IMR-90 (cell line): Measurements from ENCODE around the gene CTRB2. TPM values are rescaled to one million over a fixed set of nuclear protein-coding genes. Genes with fewer than 3 reads are reported as not detected.
A peak's percentile ranks its signal among the peaks of the same experiment; 100 is the strongest.

Experiments used
- ATAC-seq: fragments of 200-7000 bp; cut with Tn5 transposase; 2 replicates; pipeline ENCODE4 v1.9.1; 2020; ENCODE audit warnings: low read depth, mild to moderate bottlenecking, moderate library complexity
- BruUV-seq: library from RNA; stranded (reverse); fragments of 400-500 nt; replicated peaks from 2 replicates; lab custom pipeline; 2021; lab: Mats Ljungman, UMichigan
- CTCF ChIA-PET: fragments of 300-600 bp; formaldehyde crosslinking; extraction: SDS; loops from one replicate; lab custom pipeline; 2021; ENCODE audit warnings: antibody characterized with exemption; lab: Yijun Ruan, JAX
- POLR2A ChIA-PET: fragments of 300-600 bp; sonication (Branson Sonifier 250); formaldehyde crosslinking; loops from one replicate; lab custom pipeline; 2022; ENCODE audit warnings: antibody characterized with exemption; ENCODE audit not compliant: unreplicated experiment; lab: Charles Lee
- DNase-seq: peaks from one replicate; pipeline ENCODE4 v3.0.0; 2013
- H2AFZ ChIP-seq: replicated peaks from 2 replicates; pipeline ENCODE3; 2013; ENCODE audit warnings: low read length, mild to moderate bottlenecking; ENCODE audit not compliant: poor library complexity
- H2AK5ac ChIP-seq: 2 replicates; pipeline ENCODE4 v1.6.1; 2013; ENCODE audit warnings: low read depth, low read length, inconsistent platforms
- H2AK9ac ChIP-seq: replicated peaks from 2 replicates; pipeline ENCODE3; 2013; ENCODE audit warnings: mild to moderate bottlenecking, low read depth, low read length, moderate library complexity; ENCODE audit not compliant: poor library complexity
- H2BK120ac ChIP-seq: 2 replicates; pipeline ENCODE4 v1.6.1; 2013; ENCODE audit warnings: low read depth, low read length, inconsistent platforms
- H2BK15ac ChIP-seq: 3 replicates; pipeline ENCODE4 v1.6.1; 2013; ENCODE audit warnings: low read depth, low read length, inconsistent platforms
- H2BK20ac ChIP-seq: 2 replicates; pipeline ENCODE4 v1.6.1; 2013; ENCODE audit warnings: low read depth, mild to moderate bottlenecking, inconsistent platforms, low read length, moderate library complexity
- H2BK5ac ChIP-seq: 2 replicates; pipeline ENCODE4 v1.6.1; 2013; ENCODE audit warnings: mild to moderate bottlenecking, low read depth, low read length, inconsistent platforms; ENCODE audit not compliant: poor library complexity, severe bottlenecking
- H3K14ac ChIP-seq: replicated peaks from 2 replicates; pipeline ENCODE4 v1.6.1; 2013; ENCODE audit warnings: low read depth, low read length, inconsistent platforms
- H3K18ac ChIP-seq: 2 replicates; pipeline ENCODE4 v1.6.1; 2013; ENCODE audit warnings: low read depth, low read length, control low read depth
- H3K23ac ChIP-seq: 2 replicates; pipeline ENCODE4 v1.6.1; 2013; ENCODE audit warnings: low read depth, low read length, inconsistent platforms
- H3K27ac ChIP-seq: 2 replicates; pipeline ENCODE4 v1.5.1; 2013; ENCODE audit warnings: mild to moderate bottlenecking, control low read depth, low read length; ENCODE audit not compliant: insufficient read depth
- H3K27me3 ChIP-seq: 2 replicates; pipeline ENCODE4 v1.6.1; 2013; ENCODE audit warnings: low read length; ENCODE audit not compliant: control insufficient read depth, insufficient read depth
- H3K36me3 ChIP-seq: 2 replicates; pipeline ENCODE4 v1.6.1; 2013; ENCODE audit warnings: low read length, mixed read lengths; ENCODE audit not compliant: control insufficient read depth, insufficient read depth
- H3K4ac ChIP-seq: 2 replicates; pipeline ENCODE4 v1.6.1; 2013; ENCODE audit warnings: low read depth, low read length, inconsistent platforms
- H3K4me1 ChIP-seq: 2 replicates; pipeline ENCODE4 v1.6.1; 2013; ENCODE audit warnings: low read length, mixed read lengths; ENCODE audit not compliant: control insufficient read depth, insufficient read depth
- H3K4me2 ChIP-seq: 2 replicates; pipeline ENCODE4 v1.6.1; 2013; ENCODE audit warnings: low read depth, mild to moderate bottlenecking, control low read depth, low read length, moderate library complexity
- H3K4me3 ChIP-seq: 2 replicates; pipeline ENCODE4 v1.5.1; 2013; ENCODE audit warnings: low read depth, mild to moderate bottlenecking, control low read depth, low read length, moderate library complexity; ENCODE audit not compliant: insufficient read depth
- H3K56ac ChIP-seq: 2 replicates; pipeline ENCODE4 v1.6.1; 2013; ENCODE audit warnings: low read length, inconsistent platforms; ENCODE audit not compliant: insufficient read depth; ENCODE audit errors: extremely low read depth
- H3K79me1 ChIP-seq, 2 experiments: 2 replicates each; pipeline ENCODE4 v1.6.1; 2013; ENCODE audit warnings: low read length in 2 of 2, inconsistent platforms in 1 of 2, low read depth in 1 of 2
- H3K9ac ChIP-seq: 2 replicates; pipeline ENCODE4 v1.6.1; 2013; ENCODE audit warnings: low read depth, low read length, control low read depth
- H3K9me1 ChIP-seq: 2 replicates; pipeline ENCODE4 v1.6.1; 2013; ENCODE audit warnings: low read length, inconsistent platforms; ENCODE audit not compliant: insufficient read depth
- H3K9me3 ChIP-seq: 2 replicates; pipeline ENCODE4 v1.6.1; 2013; ENCODE audit warnings: low read length; ENCODE audit not compliant: control insufficient read depth, insufficient read depth
- H4K20me1 ChIP-seq: 2 replicates; pipeline ENCODE4 v1.6.1; 2013; ENCODE audit warnings: low read length, inconsistent platforms; ENCODE audit not compliant: insufficient read depth
- H4K5ac ChIP-seq: 2 replicates; pipeline ENCODE4 v1.6.1; 2013; ENCODE audit warnings: mild to moderate bottlenecking, low read depth, low read length, control low read depth
- H4K8ac ChIP-seq, 2 experiments: 2 replicates each; pipeline ENCODE4 v1.6.1; 2013; ENCODE audit warnings: low read depth in 2 of 2, low read length in 2 of 2, control low read depth in 1 of 2, inconsistent platforms in 1 of 2
- H4K91ac ChIP-seq: 2 replicates; pipeline ENCODE4 v1.6.1; 2013; ENCODE audit warnings: low read depth, low read length, inconsistent platforms; ENCODE audit not compliant: insufficient read depth
- MAFK ChIP-seq: IDR thresholded peaks from 2 replicates; pipeline ENCODE4 v1.6.1; 2012; ENCODE audit warnings: low read depth, low read length, improper control_type of control experiment
- MAZ ChIP-seq: IDR thresholded peaks from 2 replicates; pipeline ENCODE4 v1.6.1; 2012; ENCODE audit warnings: low read depth, mild to moderate bottlenecking, low read length, improper control_type of control experiment, moderate library complexity, borderline replicate concordance
- POLR2A ChIP-seq: IDR thresholded peaks from 2 replicates; pipeline ENCODE4 v1.6.1; 2012; ENCODE audit warnings: mild to moderate bottlenecking, low read depth, low read length
- SMC3 ChIP-seq: fragments of 150-350 bp; IDR thresholded peaks from 2 replicates; pipeline ENCODE4 v1.6.1; 2016; ENCODE audit warnings: low read depth, mild to moderate bottlenecking, antibody characterized with exemption, low read length, moderate library complexity
- WGBS, 2 experiments: methylation state at CpG; one replicate each; pipeline versions ENCODE4 v1.1.5 to v1.1.7; 2013; ENCODE audit warnings: missing lambda C conversion rate in 2 of 2; ENCODE audit not compliant: insufficient read length in 1 of 2; ENCODE audit errors: extremely low coverage in 2 of 2; 5-methylcytosine and 5-hydroxymethylcytosine counted together
- dilution Hi-C: fragments of 300-500 bp; cut with HindIII; formaldehyde crosslinking; loops from one replicate; pipeline ENCODE4 v1.14.3; 2018; ENCODE audit warnings: low sequenced_read_pairs; ENCODE audit not compliant: unreplicated experiment
- in situ Hi-C: fragments of 300-500 bp; cut with MboI; formaldehyde crosslinking; loops from 3 replicates; pipeline ENCODE4 v1.14.3; 2019; ENCODE audit warnings: low sequenced_read_pairs, inconsistent platforms, mixed read lengths
- intact Hi-C: fragments of 100-400 bp; cut with micrococcal nuclease; formaldehyde crosslinking; loops from 2 replicates; pipeline ENCODE4 v1.10.0; 2022
- polyA plus RNA-seq, 3 experiments: library from polyadenylated mRNA; depleted of rRNA; stranded (reverse); fragments of >200 nt; gene quantifications; 2 replicates each; pipeline ENCODE4 v1.2.3, GENCODE V29; 2012; ENCODE audit warnings: low replicate concordance in 1 of 3
- total RNA-seq: library from RNA; depleted of rRNA; stranded (reverse); fragments of >200 nt; gene quantifications from 2 replicates; pipeline ENCODE4 v1.2.3, GENCODE V29; 2012

Gene CTRB2
- total and polyA plus RNA-seq, 2 of the 4 experiments (the other 2 are of a cell fraction), result not detected

DNA sequence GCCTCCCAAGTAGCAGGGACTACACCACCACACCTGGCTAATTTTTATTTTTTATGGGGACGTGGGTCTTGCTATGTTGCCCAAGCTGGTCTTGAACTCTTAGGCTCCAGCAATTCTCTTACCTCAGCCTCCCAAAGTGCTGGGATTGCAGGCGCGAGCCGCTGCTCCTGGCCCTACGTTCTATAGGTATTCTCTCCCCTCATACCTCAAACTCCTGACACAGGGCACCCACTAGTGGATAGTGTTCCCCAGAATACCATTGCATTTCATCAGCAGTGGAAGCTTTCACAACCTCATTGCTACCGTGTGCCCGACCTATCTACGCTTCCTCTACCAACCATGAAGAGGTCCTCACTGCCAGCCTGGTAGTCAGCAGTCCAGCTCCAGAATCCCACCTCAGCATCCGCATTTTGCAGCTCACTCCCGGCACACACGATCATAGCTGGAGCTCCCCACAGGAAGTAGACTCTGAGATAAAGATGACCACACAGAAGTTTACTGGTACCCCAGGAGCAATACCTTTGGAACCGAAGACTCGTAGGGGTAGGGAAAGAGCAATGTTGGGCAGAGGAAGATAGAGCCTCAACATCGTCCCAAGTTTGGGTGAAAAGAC lies 9.3 kb downstream of the CTRB2 start:
- DNase-seq, result no peak
- H3K4ac ChIP-seq, result no peak overlapping the region
- dilution Hi-C loops, result no loop called here
- no peaks in the 10 kb centered on the region for H3K9me1 ChIP-seq
- peak overlapping the region; percentile 48; the same call in 1 of the 2 replicates for H2BK120ac ChIP-seq
- peak overlapping the region; percentile 17; the same call in 1 of the 2 replicates for H3K9ac ChIP-seq
- 81% methylated on average over 6 of the region's 14 CpGs; no CpG with 5 or more reads in 1 of the 2 experiments for WGBS, 2 experiments
- H3K23ac ChIP-seq, result no peak overlapping the region
- no peak overlapping the region for H3K56ac ChIP-seq
- H3K36me3 ChIP-seq, result no peaks in the 10 kb centered on the region
- peaks cover 10% of the 10 kb centered on the region; the same call in 1 of the 2 replicates for H3K27me3 ChIP-seq
- no peak overlapping the region for H2BK20ac ChIP-seq
- intact Hi-C loops, result loop anchor here (2.0 to 10.0 kb wide), 2 partner anchors 199 to 427 kb away; partner anchors contain the start of genes ADAT1 and ZNRF1
- peak overlapping the region; percentile 57; the same call in 1 of the 2 replicates for H3K14ac ChIP-seq
- no peak overlapping the region for H2BK15ac ChIP-seq
- no peak overlapping the region for H3K18ac ChIP-seq
- H3K4me2 ChIP-seq, result peak overlapping the region; percentile 27; the same call in 1 of the 2 replicates
- no peaks in the 10 kb centered on the region for H3K9me3 ChIP-seq
- no peak overlapping the region; the same call in 1 of the 2 replicates for H2AK5ac ChIP-seq
- POLR2A ChIA-PET, result no interaction called here
- H4K91ac ChIP-seq, result no peak overlapping the region
- H4K8ac ChIP-seq, result peak overlapping the region in 1 of 2 experiments; percentile 38; a peak in 1 of 4 replicates
- no peak overlapping the region for H3K4me3 ChIP-seq
- no peak overlapping the region for H2AK9ac ChIP-seq
- CTCF ChIA-PET, result interaction anchor here (0.6 to 2.4 kb wide), 2 partner anchors 204 to 686 kb away, joined by 3 to 12 read pairs; no protein-coding TSS in a partner anchor
- H3K4me1 ChIP-seq, result peaks cover 5% of the 10 kb centered on the region; the same call in 1 of the 2 replicates
- no peaks in the 10 kb centered on the region for H4K20me1 ChIP-seq
- TF ChIP-seq SMC3 (no peak), MAFK (no peak), MAZ (no peak), POLR2A (no peak)
- H3K79me1 ChIP-seq, result no peaks in the 10 kb centered on the region
- no peak overlapping the region for H2BK5ac ChIP-seq
- H4K5ac ChIP-seq, result no peak overlapping the region; the same call in 1 of the 2 replicates
- H3K27ac ChIP-seq, result no peak overlapping the region
- BruUV-seq, result no TSS peak
- in situ Hi-C loops, result no loop called here
- peak overlapping the region; percentile 86 for H2AFZ ChIP-seq
- ATAC-seq, result no peak; the same call in 1 of the 2 replicates
